Uterus (tissue), 2 donors: Measurements from ENCODE around the gene SLC29A1.

Source experiments
- CTCF ChIP-seq, 4 experiments: fragments of 200-600 bp in 2 of 4; fragments of 450-650 bp in 2 of 4; sonication (generic) in 2 of 4; IDR thresholded peaks; one replicate each; pipeline ENCODE4 v1.5.1; 2016 to 2019; ENCODE audit warnings: antibody characterized with exemption in 4 of 4, mild to moderate bottlenecking in 2 of 4, moderate library complexity in 1 of 4
- POLR2A ChIP-seq, 2 donors: fragments of 450-650 bp; IDR thresholded peaks; one replicate each; pipeline ENCODE4 v1.6.1; 2016; ENCODE audit warnings: antibody characterized with exemption in 2 of 2, mild to moderate bottlenecking in 1 of 2, moderate library complexity in 1 of 2

GRCh38 chr6:44268095-44268628 is 44.8 kb downstream of the SLC29A1 start:
- TF ChIP-seq CTCF (IDR thresholded peaks at IDR 0.05): peak; percentile 57 to 72 (median 66)
- TF ChIP-seq POLR2A (IDR thresholded peaks at IDR 0.05): no peak
